Measurements from ENCODE around the gene DNLZ.

Gene DNLZ

DNA sequence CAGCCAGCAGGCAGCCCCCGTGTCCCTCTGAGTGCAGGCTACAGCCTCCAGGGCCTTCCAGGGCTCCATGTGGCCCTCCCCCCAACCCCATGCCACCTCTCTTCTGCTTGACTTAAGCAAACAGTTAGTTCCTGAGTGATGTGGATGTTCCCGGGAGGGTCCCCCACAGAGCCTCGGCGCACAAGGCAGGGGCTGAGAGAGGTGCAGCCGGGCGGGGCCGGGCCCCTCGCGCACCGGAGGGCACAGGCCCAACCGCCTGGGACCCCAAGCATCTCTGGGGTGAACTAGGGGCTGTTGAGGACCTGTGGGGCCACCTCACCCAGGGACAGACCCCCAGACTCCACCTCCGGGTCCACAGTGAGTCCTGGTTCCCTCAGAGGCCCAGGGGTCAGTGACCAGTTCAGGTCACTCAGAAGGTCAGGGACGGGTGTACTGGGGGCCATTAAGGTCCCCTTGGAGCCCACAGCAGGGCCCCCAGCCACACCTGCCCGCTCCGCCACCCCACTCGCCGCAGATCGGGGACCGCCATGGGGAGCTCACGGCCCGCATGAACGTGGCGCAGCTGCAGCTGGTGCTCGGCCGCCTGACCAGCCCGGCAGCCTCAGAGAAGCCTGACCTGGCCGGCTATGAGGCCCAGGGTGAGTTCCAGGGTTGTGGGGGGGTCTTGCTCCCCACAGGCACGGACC lies 23.0 kb downstream of the DNLZ start:
- H4K20me1 ChIP-seq (ENCODE audit: low read depth, low read length): no peaks in the 10 kb centered on the region
- H3K27ac ChIP-seq (ENCODE audit: low read depth, low read length): no peak overlapping the region
- H3K9me2 ChIP-seq (replicated peaks; ENCODE audit: insufficient read depth, low read length): no peaks in the 10 kb centered on the region
- H3K36me3 ChIP-seq (ENCODE audit: low read length): no peaks in the 10 kb centered on the region
- no peaks in the 10 kb centered on the region for H3K9me3 ChIP-seq (ENCODE audit: insufficient read depth, low read length)
- TF ChIP-seq, protein P1, sequence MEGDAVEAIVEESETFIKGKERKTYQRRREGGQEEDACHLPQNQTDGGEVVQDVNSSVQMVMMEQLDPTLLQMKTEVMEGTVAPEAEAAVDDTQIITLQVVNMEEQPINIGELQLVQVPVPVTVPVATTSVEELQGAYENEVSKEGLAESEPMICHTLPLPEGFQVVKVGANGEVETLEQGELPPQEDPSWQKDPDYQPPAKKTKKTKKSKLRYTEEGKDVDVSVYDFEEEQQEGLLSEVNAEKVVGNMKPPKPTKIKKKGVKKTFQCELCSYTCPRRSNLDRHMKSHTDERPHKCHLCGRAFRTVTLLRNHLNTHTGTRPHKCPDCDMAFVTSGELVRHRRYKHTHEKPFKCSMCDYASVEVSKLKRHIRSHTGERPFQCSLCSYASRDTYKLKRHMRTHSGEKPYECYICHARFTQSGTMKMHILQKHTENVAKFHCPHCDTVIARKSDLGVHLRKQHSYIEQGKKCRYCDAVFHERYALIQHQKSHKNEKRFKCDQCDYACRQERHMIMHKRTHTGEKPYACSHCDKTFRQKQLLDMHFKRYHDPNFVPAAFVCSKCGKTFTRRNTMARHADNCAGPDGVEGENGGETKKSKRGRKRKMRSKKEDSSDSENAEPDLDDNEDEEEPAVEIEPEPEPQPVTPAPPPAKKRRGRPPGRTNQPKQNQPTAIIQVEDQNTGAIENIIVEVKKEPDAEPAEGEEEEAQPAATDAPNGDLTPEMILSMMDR (IDR thresholded peaks at IDR 0.05; ENCODE audit: insufficient read depth, low read length, poor library complexity, severe bottlenecking): no peak
- TF ChIP-seq EZH2phosphoT487 (conservative IDR thresholded peaks at IDR 0.05; ENCODE audit: low read length): no peak
- no peak overlapping the region for H3K4me3 ChIP-seq (ENCODE audit: insufficient read depth, low read length, poor library complexity, severe bottlenecking)
- H3K27me3 ChIP-seq (ENCODE audit: low read length): no peaks in the 10 kb centered on the region
- H3K4me2 ChIP-seq (ENCODE audit: low read depth, low read length, poor library complexity, severe bottlenecking): no peak overlapping the region
- no peak overlapping the region for H3K9ac ChIP-seq (ENCODE audit: low read length)
- no peaks in the 10 kb centered on the region for H3K79me2 ChIP-seq (ENCODE audit: insufficient read depth, low read length)
- no peaks in the 10 kb centered on the region for H3F3A ChIP-seq (ENCODE audit: insufficient read depth)
- H2AFZ ChIP-seq (ENCODE audit: low read depth, low read length, severe bottlenecking): no peak overlapping the region

DNA sequence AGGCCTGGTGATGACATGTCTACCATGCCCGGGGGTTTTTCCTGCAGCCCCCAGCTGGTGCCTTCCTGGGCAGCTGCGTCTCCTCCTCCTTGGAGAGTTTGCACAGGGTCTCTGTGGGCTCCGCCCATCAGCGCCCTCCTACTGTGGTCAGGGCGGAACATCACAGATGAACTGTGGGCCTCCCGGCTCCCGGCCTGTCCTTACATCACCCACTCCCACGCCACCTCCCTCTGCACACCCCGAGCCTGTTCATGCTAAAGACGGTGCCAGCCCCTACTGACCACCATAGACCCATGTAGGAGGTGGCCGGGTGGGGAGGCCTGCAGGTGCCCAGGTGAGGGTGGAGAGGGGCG lies 23.6 kb downstream of the DNLZ start:
- H3K27ac ChIP-seq (ENCODE audit: low read depth, low read length): no peak overlapping the region
- no peak for TF ChIP-seq EZH2phosphoT487 (conservative IDR thresholded peaks at IDR 0.05; ENCODE audit: low read length)
- TF ChIP-seq, protein P1 (IDR thresholded peaks at IDR 0.05; ENCODE audit: insufficient read depth, low read length, poor library complexity, severe bottlenecking): no peak
- no peaks in the 10 kb centered on the region for H3K9me3 ChIP-seq (ENCODE audit: insufficient read depth, low read length)
- H3K79me2 ChIP-seq (ENCODE audit: insufficient read depth, low read length): no peaks in the 10 kb centered on the region
- no peaks in the 10 kb centered on the region for H3F3A ChIP-seq (ENCODE audit: insufficient read depth)
- no peaks in the 10 kb centered on the region for H3K9me2 ChIP-seq (replicated peaks; ENCODE audit: insufficient read depth, low read length)
- H4K20me1 ChIP-seq (ENCODE audit: low read depth, low read length): no peaks in the 10 kb centered on the region
- no peaks in the 10 kb centered on the region for H3K27me3 ChIP-seq (ENCODE audit: low read length)
- H3K9ac ChIP-seq (ENCODE audit: low read length): no peak overlapping the region
- no peak overlapping the region for H2AFZ ChIP-seq (ENCODE audit: low read depth, low read length, severe bottlenecking)
- H3K36me3 ChIP-seq (ENCODE audit: low read length): no peaks in the 10 kb centered on the region
- H3K4me2 ChIP-seq (ENCODE audit: low read depth, low read length, poor library complexity, severe bottlenecking): no peak overlapping the region
- no peak overlapping the region for H3K4me3 ChIP-seq (ENCODE audit: insufficient read depth, low read length, poor library complexity, severe bottlenecking)

DNA sequence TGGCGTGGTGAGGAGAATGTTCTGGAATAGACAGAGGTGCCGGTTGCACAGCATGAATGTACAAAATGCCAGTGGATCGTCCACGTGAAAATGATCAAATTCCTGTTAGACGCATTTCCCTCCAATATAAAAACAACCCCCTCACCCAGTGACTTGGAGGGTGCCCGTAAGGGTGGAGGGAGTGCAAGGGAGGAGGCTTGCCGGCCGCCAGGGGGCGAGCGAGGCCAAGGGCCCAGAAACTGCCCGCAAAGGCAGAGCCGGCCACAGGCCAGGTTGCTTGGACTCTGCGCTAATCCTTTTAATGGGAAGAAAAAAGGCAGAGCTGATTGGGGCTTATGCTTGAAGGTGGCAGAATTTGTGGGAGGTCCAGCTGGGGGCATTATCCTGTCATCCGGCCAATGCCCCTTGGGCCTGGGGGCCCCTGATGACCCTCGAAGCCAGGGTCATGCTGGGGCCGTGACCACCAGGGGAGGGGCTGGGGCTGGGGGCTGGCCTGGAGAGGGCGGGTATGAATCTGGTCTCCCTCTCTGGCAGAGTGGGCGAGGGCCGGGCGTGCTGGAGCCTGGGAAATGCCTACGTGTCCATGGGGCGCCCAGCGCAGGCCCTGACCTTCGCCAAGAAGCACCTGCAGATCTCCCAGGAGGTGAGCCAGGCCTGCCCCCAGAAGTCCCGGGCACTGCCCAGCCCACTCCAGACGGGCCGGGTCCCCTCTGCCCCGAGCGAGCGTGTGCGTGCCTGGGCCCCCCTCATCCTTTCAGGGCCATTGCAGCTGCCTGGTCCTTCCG lies 24.2 kb downstream of the DNLZ start:
- Histone ChIP-seq H3K27ac (ENCODE audit: low read depth, low read length) (no peak overlapping the region), H3K4me2 (ENCODE audit: low read depth, low read length, poor library complexity, severe bottlenecking) (no peak overlapping the region), H2AFZ (ENCODE audit: low read depth, low read length, severe bottlenecking) (no peak overlapping the region), H3K9me3 (ENCODE audit: insufficient read depth, low read length) (no peaks in the 10 kb centered on the region), H3K4me3 (ENCODE audit: insufficient read depth, low read length, poor library complexity, severe bottlenecking) (no peak overlapping the region), H4K20me1 (ENCODE audit: low read depth, low read length) (no peaks in the 10 kb centered on the region), H3K9ac (ENCODE audit: low read length) (no peak overlapping the region), H3F3A (ENCODE audit: insufficient read depth) (no peaks in the 10 kb centered on the region), H3K9me2 (replicated peaks; ENCODE audit: insufficient read depth, low read length) (no peaks in the 10 kb centered on the region), H3K36me3 (ENCODE audit: low read length) (no peaks in the 10 kb centered on the region), H3K79me2 (ENCODE audit: insufficient read depth, low read length) (no peaks in the 10 kb centered on the region), H3K27me3 (ENCODE audit: low read length) (no peaks in the 10 kb centered on the region)
- TF ChIP-seq, protein P1 (IDR thresholded peaks at IDR 0.05; ENCODE audit: insufficient read depth, low read length, poor library complexity, severe bottlenecking): peak; percentile 98
- no peak for TF ChIP-seq EZH2phosphoT487 (conservative IDR thresholded peaks at IDR 0.05; ENCODE audit: low read length)
